ENCODE data around the gene DENND1C. TPM values are rescaled to one million over a fixed set of nuclear protein-coding genes. Genes with fewer than 3 reads are reported as not detected.

Gene DENND1C
- total and polyA plus RNA-seq, 9 of the 15 experiments (the other 6 are each of a cell fraction or from before 2014, with no cell fraction given), result 0.03 to 1.2 (median 0.32) TPM; not detected in 1

- ATAC-seq (no peak), FAIRE-seq (no peak), DNase-seq (ENCODE audit: extremely low read depth in 1 of 4, low spot score in 3 of 4) (no peak)
- Histone ChIP-seq H3K9me1 (ENCODE audit: control insufficient read depth, insufficient read depth, low read length) (no peaks in the 10 kb centered on the region), H3K9ac (ENCODE audit: insufficient read depth in 1 of 2, low read depth in 2 of 2, low read length in 2 of 2) (no peak overlapping the region), H3K4me3 (no peak overlapping the region), H3K27ac (ENCODE audit: extremely low read depth, low read depth, low read length) (no peak overlapping the region), H3K4me1 (replicated peaks in 1 of 2; ENCODE audit: control insufficient read depth in 2 of 2, insufficient read depth in 2 of 2, low read length in 2 of 2) (peaks cover 15 to 31% of the 10 kb centered on the region in 2 experiments; a peak in 4 of 5 replicates), H4K20me1 (replicated peaks; ENCODE audit: control insufficient read depth, insufficient read depth, low read length) (no peaks in the 10 kb centered on the region), H3K9me3 (replicated peaks; ENCODE audit: control insufficient read depth, insufficient read depth, low read depth, low read length) (peaks cover 24% of the 10 kb centered on the region), H2AFZ (ENCODE audit: low read depth, low read length) (no peak overlapping the region), H3K4me2 (ENCODE audit: insufficient read depth, low read length) (no peak overlapping the region), H3K36me3 (ENCODE audit: control insufficient read depth, insufficient read depth, low read length) (peaks cover 59% of the 10 kb centered on the region), H3K27me3 (ENCODE audit: control insufficient read depth in 2 of 2, insufficient read depth in 2 of 2, low read length in 2 of 2) (no peaks in the 10 kb centered on the region), H3K79me2 (ENCODE audit: control insufficient read depth, insufficient read depth, low read length) (peaks cover 17% of the 10 kb centered on the region)
- POLR2A ChIA-PET, result interaction anchor here (0.6 kb wide), 1 partner anchor 268 kb away, joined by 4 read pairs; no protein-coding TSS in a partner anchor
- intact Hi-C loops (cut with micrococcal nuclease) (no loop called here), in situ Hi-C loops (cut with MboI) (no loop called here)
- no peak for TF ChIP-seq ZNF785 (CRISPR knock-in tag; IDR thresholded peaks at IDR 0.05)
- TF ChIP-seq SAP30 (IDR thresholded peaks at IDR 0.05; ENCODE audit: borderline replicate concordance, insufficient read depth, low read depth, low read length, poor library complexity, severe bottlenecking), result no peak
- no peak for TF ChIP-seq MEF2A (IDR thresholded peaks at IDR 0.05; ENCODE audit: control insufficient read depth, low read depth, low read length)
- TF ChIP-seq CHCHD3 (CRISPR knock-in tag; IDR thresholded peaks at IDR 0.05), result no peak
- no peak for TF ChIP-seq HNRNPH1 (optimal IDR thresholded peaks at IDR 0.05; ENCODE audit: low read depth, low read length)
- TF ChIP-seq MYC (IDR thresholded peaks at IDR 0.05; ENCODE audit: low read depth, low read length), result no peak
- no peak for TF ChIP-seq MYC (CRISPR knock-in tag; IDR thresholded peaks at IDR 0.05; ENCODE audit: borderline replicate concordance, low read depth)
- TF ChIP-seq CHD4 (IDR thresholded peaks at IDR 0.05; ENCODE audit: insufficient read depth, insufficient replicate concordance, low read depth, low read length, poor library complexity, severe bottlenecking), result no peak
- TF ChIP-seq RBM25 (IDR thresholded peaks at IDR 0.05; ENCODE audit: low read depth, low read length, severe bottlenecking), result no peak
- TF ChIP-seq POLR2AphosphoS2 (IDR thresholded peaks at IDR 0.05; ENCODE audit: low read length), result no peak
- no peak for TF ChIP-seq ZNF586 (CRISPR knock-in tag; conservative IDR thresholded peaks at IDR 0.05)
- TF ChIP-seq CREM (IDR thresholded peaks at IDR 0.05; ENCODE audit: low read depth), result no peak
- TF ChIP-seq MYNN (IDR thresholded peaks at IDR 0.05), result no peak
- no peak for TF ChIP-seq MYNN (CRISPR knock-in tag; IDR thresholded peaks at IDR 0.05)
- no peak for TF ChIP-seq NFATC3 (IDR thresholded peaks at IDR 0.05)
- no peak for TF ChIP-seq ZNF197 (CRISPR knock-in tag; IDR thresholded peaks at IDR 0.05; ENCODE audit: low read depth)
- no peak for TF ChIP-seq MBD1 (CRISPR knock-in tag; IDR thresholded peaks at IDR 0.05)
- BruUV-seq (replicated peaks), result no TSS peak
- 92% methylated on average over 14 of the region's 15 CpGs for WGBS (ENCODE audit: insufficient coverage, low coverage, missing lambda C conversion rate)
- CTCF ChIA-PET (ENCODE audit: low intra/inter-chr PET ratio), result no interaction called here
These were observed 25.7 kb downstream of the DENND1C start for GRCh38 chr19:6455924-6456323.

Data from K562 (cell line).